GM20000 (cell line): ENCODE data around the gene LAG3.
A peak's percentile ranks its signal among the peaks of the same experiment; 100 is the strongest.

Experiments
- DNase-seq: peaks from one replicate; pipeline ENCODE4 v3.0.0; 2012; ENCODE audit warnings: low spot score
- TF ChIP-seq, protein P1 (sequence below): IDR thresholded peaks from 2 replicates; pipeline ENCODE4 v1.5.1; 2012; ENCODE audit warnings: mild to moderate bottlenecking, control low read depth; ENCODE audit errors: extremely low read depth, missing control alignments

Gene LAG3

DNA sequence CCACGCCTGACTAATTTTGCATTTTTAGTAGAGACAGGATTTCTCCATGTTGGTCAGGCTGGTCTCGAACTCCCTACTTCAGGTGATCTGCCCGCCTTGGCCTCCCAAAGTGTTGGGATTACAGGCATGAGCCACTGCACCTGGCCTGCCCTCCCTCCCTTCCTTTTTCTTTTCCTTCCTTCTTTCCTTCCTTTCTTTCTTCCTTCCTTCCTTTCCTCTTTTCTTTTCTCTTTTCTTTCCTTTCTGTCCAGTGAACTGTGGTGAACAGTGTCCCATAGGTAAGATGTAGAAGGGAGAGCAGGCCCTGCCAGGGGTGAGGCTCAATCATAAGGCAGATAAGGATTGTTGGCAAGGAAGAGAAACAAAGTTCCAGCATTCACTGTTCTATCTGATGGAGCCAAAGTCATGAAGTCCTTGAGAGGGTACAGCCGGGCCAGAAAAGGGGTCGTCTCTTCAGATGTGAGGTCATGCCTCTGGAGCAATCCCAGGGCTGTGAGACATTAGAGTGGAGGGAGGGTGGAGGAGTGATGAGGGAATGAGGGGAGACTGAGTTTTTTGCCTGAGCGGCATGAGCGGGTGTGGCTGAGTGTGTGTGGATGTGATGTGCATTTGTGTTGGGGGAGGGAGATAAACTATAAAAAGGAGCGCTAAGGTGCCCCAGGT, 15.2 kb upstream of the LAG3 start:
- TF ChIP-seq, protein P1, sequence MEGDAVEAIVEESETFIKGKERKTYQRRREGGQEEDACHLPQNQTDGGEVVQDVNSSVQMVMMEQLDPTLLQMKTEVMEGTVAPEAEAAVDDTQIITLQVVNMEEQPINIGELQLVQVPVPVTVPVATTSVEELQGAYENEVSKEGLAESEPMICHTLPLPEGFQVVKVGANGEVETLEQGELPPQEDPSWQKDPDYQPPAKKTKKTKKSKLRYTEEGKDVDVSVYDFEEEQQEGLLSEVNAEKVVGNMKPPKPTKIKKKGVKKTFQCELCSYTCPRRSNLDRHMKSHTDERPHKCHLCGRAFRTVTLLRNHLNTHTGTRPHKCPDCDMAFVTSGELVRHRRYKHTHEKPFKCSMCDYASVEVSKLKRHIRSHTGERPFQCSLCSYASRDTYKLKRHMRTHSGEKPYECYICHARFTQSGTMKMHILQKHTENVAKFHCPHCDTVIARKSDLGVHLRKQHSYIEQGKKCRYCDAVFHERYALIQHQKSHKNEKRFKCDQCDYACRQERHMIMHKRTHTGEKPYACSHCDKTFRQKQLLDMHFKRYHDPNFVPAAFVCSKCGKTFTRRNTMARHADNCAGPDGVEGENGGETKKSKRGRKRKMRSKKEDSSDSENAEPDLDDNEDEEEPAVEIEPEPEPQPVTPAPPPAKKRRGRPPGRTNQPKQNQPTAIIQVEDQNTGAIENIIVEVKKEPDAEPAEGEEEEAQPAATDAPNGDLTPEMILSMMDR: no peak
- DNase-seq: no peak

DNA sequence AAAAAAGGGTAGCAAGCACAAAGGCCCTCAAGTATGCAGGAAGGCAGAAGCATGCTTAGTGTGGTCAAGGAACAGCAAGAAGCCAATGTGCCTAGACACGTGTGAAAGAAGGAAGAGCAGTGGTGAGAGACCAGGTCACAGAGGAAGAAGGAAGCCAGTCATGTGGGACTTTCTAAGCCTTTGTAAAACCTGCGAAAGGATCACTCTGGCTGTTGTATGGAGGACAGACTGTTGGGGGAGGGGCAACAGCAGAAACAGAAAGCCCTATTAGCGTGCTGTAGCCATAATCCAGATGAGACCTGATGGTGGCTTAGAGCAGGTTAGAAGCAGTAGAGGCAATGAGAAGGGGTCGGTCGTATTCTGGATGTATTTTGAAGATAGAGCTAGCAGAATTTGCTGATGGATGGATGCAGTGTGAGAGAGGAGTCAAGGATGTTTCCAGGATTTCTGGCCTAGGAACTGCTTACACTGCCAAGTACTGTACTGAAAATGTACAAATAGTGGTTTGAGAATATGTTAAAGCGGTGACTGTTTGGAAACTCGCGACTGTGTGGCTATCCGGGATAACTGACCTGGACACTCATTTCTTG, 13.7 kb upstream of the LAG3 start:
- DNase-seq: no peak
- TF ChIP-seq, protein P1: no peak

DNA sequence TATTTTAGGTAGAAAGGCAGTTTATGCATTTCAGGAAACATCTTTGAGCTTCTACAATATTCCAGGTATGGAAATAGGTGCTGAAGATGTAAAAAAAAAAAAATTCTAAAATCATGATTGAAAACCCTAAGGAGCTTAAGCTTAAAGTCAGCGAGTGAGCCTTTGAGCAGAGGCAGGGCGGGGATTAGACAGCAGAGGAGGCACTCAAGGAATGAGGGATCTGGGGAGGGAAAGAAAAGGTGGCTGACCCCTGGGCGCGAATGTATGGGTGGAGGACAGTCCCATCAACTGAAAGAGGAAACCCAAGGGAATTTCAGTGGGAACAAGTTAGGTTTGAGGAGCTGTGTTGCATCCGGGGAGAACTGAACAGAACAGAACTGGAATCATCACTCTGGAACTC, 12.6 kb upstream of the LAG3 start:
- TF ChIP-seq, protein P1: no peak
- DNase-seq: no peak

DNA sequence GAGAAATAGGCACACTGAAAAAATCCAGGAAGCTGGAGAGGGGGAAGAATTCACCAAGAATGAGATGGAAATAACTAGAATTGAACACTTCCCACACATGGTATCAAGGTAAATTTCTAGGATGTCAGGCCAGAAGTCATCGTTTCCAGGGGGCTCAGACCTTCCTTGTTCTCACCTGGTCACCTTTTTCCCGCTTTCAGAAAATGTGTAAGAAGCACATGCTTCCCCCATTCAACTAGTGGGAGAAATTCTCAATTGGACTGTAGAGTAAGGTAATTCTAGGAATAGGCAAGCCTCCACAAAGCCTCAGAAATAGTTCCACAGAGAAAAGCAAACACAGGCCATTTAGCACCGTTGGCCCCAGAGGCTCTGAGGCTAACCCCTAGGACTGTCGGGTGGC, 8.9 kb upstream of the LAG3 start:
- TF ChIP-seq, protein P1: no peak
- DNase-seq: no peak

DNA sequence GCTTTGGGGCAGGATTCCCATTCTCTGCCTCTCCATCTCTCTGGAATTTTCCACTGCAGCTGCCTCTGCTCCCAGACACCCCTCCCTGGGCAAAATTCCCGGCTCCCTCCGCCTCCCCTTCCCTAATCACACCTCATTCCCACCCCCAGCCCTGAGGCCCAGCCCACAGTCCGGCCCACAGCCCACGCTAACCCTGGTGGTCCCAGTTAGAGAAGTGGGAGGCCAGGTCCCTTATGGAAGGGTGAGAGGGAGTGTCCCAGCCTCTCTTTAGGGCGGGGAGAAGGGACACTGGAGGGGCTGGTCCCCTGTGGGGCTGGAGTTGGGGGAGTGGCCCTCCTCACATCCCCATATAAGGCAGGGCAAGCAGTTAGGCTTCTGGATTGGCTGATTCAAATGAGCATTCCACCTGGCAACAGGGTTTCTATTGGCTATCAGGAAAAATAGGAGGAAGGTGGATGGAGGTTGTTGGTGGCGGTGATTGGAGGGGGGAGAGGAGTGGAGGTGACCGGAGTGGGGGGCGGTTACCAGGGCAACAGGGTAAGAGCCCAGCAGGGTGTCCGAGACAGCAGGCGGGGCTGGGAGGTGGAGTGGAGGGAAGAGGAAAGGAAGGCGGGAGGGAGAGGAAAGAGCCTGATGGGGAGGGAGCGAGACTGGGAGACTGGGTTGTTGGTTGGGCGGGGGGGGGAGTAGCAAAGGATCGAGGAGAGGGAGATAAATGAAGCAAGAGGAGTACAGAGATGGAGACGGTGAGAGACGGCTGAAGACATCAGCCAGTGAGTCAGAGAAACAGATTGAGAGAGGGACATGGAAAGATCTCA, 8.1 kb upstream of the LAG3 start:
- DNase-seq: peak; percentile 97
- TF ChIP-seq, protein P1: no peak

DNA sequence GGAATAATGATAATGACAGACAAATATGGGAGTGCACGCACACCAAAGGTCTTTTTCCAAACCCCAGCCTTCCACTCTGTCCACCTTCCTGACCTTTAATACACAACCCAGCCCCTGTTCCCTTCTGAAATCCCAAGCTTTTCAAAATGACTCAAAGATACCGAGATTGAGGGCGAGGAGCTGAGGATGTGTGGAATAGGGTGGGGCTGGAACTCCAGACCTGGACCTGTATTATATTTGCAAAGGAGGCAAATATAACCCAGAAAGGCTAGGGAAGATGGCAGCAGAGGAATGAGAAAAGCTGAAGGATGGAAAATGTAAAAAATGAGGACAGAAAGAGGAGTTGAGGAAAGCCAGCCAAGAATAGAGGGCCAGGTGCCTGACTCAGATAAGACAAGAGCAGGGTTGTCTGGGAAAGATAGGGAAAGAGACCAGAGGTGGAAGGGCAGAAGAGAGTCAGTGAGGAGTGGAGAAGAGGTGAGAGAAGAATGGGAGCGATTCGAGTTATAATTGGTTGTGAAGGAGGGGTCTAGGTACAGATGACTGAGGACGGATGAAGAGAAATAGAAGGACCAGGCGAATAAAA, 7.2 kb upstream of the LAG3 start:
- no peak for DNase-seq
- TF ChIP-seq, protein P1: no peak
